H9 (cell line): ENCODE data around the gene HIVEP1. TPM values are rescaled to one million over a fixed set of nuclear protein-coding genes. Genes with fewer than 3 reads are reported as not detected.

ENCODE experiments used
- DNase-seq: peaks from one replicate; pipeline ENCODE4 v3.0.0-alpha.2; 2017
- H2AFZ ChIP-seq: one replicate; pipeline ENCODE4 v1.6.1; 2013; ENCODE audit warnings: mild to moderate bottlenecking, low read length, control low read depth, moderate library complexity
- H2AK5ac ChIP-seq: 2 replicates; pipeline ENCODE4 v1.6.1; 2013; ENCODE audit warnings: low read length, control low read depth, mixed read lengths; ENCODE audit not compliant: insufficient read length
- H2BK120ac ChIP-seq: one replicate; pipeline ENCODE4 v1.6.1; 2013; ENCODE audit warnings: low read depth, mild to moderate bottlenecking, low read length, control low read depth, inconsistent platforms; ENCODE audit not compliant: poor library complexity, severe bottlenecking
- H2BK12ac ChIP-seq: 2 replicates; pipeline ENCODE4 v1.6.1; 2013; ENCODE audit warnings: low read length, control low read depth, mixed read lengths, low read depth; ENCODE audit not compliant: insufficient read length
- H2BK15ac ChIP-seq: 2 replicates; pipeline ENCODE4 v1.6.1; 2013; ENCODE audit warnings: low read depth, low read length, control low read depth
- H2BK20ac ChIP-seq: one replicate; pipeline ENCODE4 v1.6.1; 2013; ENCODE audit warnings: low read depth, mild to moderate bottlenecking, low read length, control low read depth, inconsistent platforms; ENCODE audit not compliant: poor library complexity, severe bottlenecking
- H2BK5ac ChIP-seq: 2 replicates; pipeline ENCODE4 v1.6.1; 2013; ENCODE audit warnings: low read length, control low read depth, mixed read lengths; ENCODE audit not compliant: insufficient read length
- H3K14ac ChIP-seq: 2 replicates; pipeline ENCODE4 v1.6.1; 2013; ENCODE audit warnings: low read length, control low read depth; ENCODE audit not compliant: insufficient read depth
- H3K18ac ChIP-seq: 2 replicates; pipeline ENCODE4 v1.6.1; 2013; ENCODE audit warnings: low read depth, mild to moderate bottlenecking, mixed read lengths, low read length, control low read depth; ENCODE audit not compliant: insufficient read length
- H3K23ac ChIP-seq: 2 replicates; pipeline ENCODE4 v1.6.1; 2013; ENCODE audit warnings: low read length, control low read depth, mixed read lengths, low read depth; ENCODE audit not compliant: insufficient read length
- H3K23me2 ChIP-seq: 2 replicates; pipeline ENCODE4 v1.6.1; 2013; ENCODE audit warnings: low read depth, mild to moderate bottlenecking, mixed read lengths, low read length, control low read depth; ENCODE audit not compliant: insufficient read length, poor library complexity, severe bottlenecking
- H3K27ac ChIP-seq: 2 replicates; pipeline ENCODE4 v1.5.1; 2013; ENCODE audit warnings: low read length, control low read depth, mixed read lengths, low read depth; ENCODE audit not compliant: insufficient read length
- H3K27me3 ChIP-seq: 2 replicates; pipeline ENCODE4 v1.6.1; 2013; ENCODE audit warnings: low read length, control low read depth, inconsistent platforms; ENCODE audit not compliant: insufficient read depth
- H3K4ac ChIP-seq: 2 replicates; pipeline ENCODE4 v1.6.1; 2013; ENCODE audit warnings: low read depth, mild to moderate bottlenecking, control low read depth, inconsistent platforms, low read length, moderate library complexity
- H3K4me1 ChIP-seq: 2 replicates; pipeline ENCODE4 v1.6.1; 2013; ENCODE audit warnings: low read length, control low read depth, inconsistent platforms; ENCODE audit not compliant: insufficient read depth
- H3K4me2 ChIP-seq: 2 replicates; pipeline ENCODE4 v1.6.1; 2013; ENCODE audit warnings: low read length, control low read depth, mixed read lengths; ENCODE audit not compliant: insufficient read length, insufficient read depth
- H3K56ac ChIP-seq: 2 replicates; pipeline ENCODE4 v1.6.1; 2013; ENCODE audit warnings: low read depth, mild to moderate bottlenecking, mixed read lengths, low read length, control low read depth; ENCODE audit not compliant: insufficient read length
- H3K79me1 ChIP-seq: 2 replicates; pipeline ENCODE4 v1.6.1; 2013; ENCODE audit warnings: low read depth, mild to moderate bottlenecking, moderate library complexity, low read length, control low read depth, inconsistent platforms; ENCODE audit not compliant: insufficient read depth, poor library complexity, severe bottlenecking
- H3K79me2 ChIP-seq: 2 replicates; pipeline ENCODE4 v1.6.1; 2013; ENCODE audit warnings: low read length, control low read depth, inconsistent platforms; ENCODE audit not compliant: insufficient read depth
- H3K9ac ChIP-seq: 2 replicates; pipeline ENCODE4 v1.6.1; 2013; ENCODE audit warnings: low read length, control low read depth, mixed read lengths; ENCODE audit not compliant: insufficient read length; ENCODE audit errors: extremely low read depth
- H3K9me3 ChIP-seq: one replicate; pipeline ENCODE4 v1.6.1; 2013; ENCODE audit warnings: low read depth, low read length, inconsistent platforms; ENCODE audit not compliant: control insufficient read depth
- H3T11ph ChIP-seq: one replicate; pipeline ENCODE4 v1.6.1; 2013; ENCODE audit warnings: mild to moderate bottlenecking, low read length, control low read depth, inconsistent platforms
- H4K20me1 ChIP-seq: one replicate; pipeline ENCODE4 v1.6.1; 2013; ENCODE audit not compliant: control insufficient read depth, insufficient read length, insufficient read depth
- H4K5ac ChIP-seq: 2 replicates; pipeline ENCODE4 v1.6.1; 2013; ENCODE audit warnings: low read depth, mild to moderate bottlenecking, mixed read lengths, low read length, control low read depth; ENCODE audit not compliant: insufficient read length
- H4K8ac ChIP-seq: replicated peaks from 2 replicates; pipeline ENCODE4 v1.6.1; 2013; ENCODE audit warnings: low read length, control low read depth, mixed read lengths, low read depth; ENCODE audit not compliant: insufficient read length
- H4K91ac ChIP-seq: 2 replicates; pipeline ENCODE4 v1.6.1; 2013; ENCODE audit warnings: low read depth, mild to moderate bottlenecking, moderate library complexity, mixed read lengths, low read length, control low read depth; ENCODE audit not compliant: insufficient read length
- H3K27ac Mint-ChIP-seq, 3 experiments: 2 replicates in 2 of 3; 3 replicates in 1 of 3; pipeline ENCODE4 v1.8.0; 2020 to 2021; ENCODE audit warnings: mixed read lengths in 3 of 3, mild to moderate bottlenecking in 1 of 3, moderate library complexity in 1 of 3
- H3K27me3 Mint-ChIP-seq: 2 replicates; pipeline ENCODE4 v1.8.0; 2021; ENCODE audit warnings: low read depth, mild to moderate bottlenecking, moderate library complexity, mixed read lengths
- H3K36me3 Mint-ChIP-seq, 3 experiments: 2 replicates in 2 of 3; 3 replicates in 1 of 3; pipeline ENCODE4 v1.8.0; 2020 to 2021; ENCODE audit warnings: low read depth in 3 of 3, mixed read lengths in 3 of 3; ENCODE audit not compliant: insufficient read depth in 1 of 3
- H3K4me1 Mint-ChIP-seq, 2 experiments: 2 replicates each; pipeline ENCODE4 v1.8.0; 2020; ENCODE audit warnings: mixed read lengths in 2 of 2
- H3K4me3 Mint-ChIP-seq, 2 experiments: 2 replicates in 1 of 2; 3 replicates in 1 of 2; pipeline ENCODE4 v1.8.0; 2020 to 2021; ENCODE audit warnings: mild to moderate bottlenecking in 2 of 2, mixed read lengths in 2 of 2, moderate library complexity in 1 of 2
- H3K9me3 Mint-ChIP-seq, 2 experiments: 2 replicates in 1 of 2; 3 replicates in 1 of 2; pipeline ENCODE4 v1.8.0; 2020; ENCODE audit warnings: mild to moderate bottlenecking in 2 of 2, mixed read lengths in 2 of 2, moderate library complexity in 1 of 2
- WGBS: extraction: QIAGEN DNeasy Blood & Tissue Kit; methylation state at CpG from one replicate; pipeline ENCODE4 v1.1.7; 2013; ENCODE audit warnings: missing lambda C conversion rate, low lambda C conversion rate, mixed read lengths; ENCODE audit not compliant: insufficient read length; ENCODE audit errors: extremely low coverage; 5-methylcytosine and 5-hydroxymethylcytosine counted together
- total RNA-seq: library from RNA; stranded (reverse); gene quantifications from 2 replicates; pipeline ENCODE4 v1.2.1, GENCODE V29; 2021
- TF ChIP-seq, protein P1 (sequence below): fragments of 200-600 bp; sonication (generic); conservative IDR thresholded peaks from 3 replicates; pipeline ENCODE4 v1.8.0; 2021; ENCODE audit warnings: antibody characterized with exemption, mild to moderate bottlenecking

The HIVEP1 gene
- total RNA-seq, 1 experiment from 2014 or later, result 44.2 TPM

GRCh38 chr6:11978169-11978987, 33.7 kb upstream of the HIVEP1 start:
- Histone ChIP-seq H2BK15ac (no peak overlapping the region), H3K18ac (no peak overlapping the region), H2BK120ac (no peak overlapping the region), H3K79me2 (no peaks in the 10 kb centered on the region), H3K4me1 (peaks cover 2% of the 10 kb centered on the region; the same call in 1 of the 2 replicates), H3K79me1 (no peaks in the 10 kb centered on the region), H3K14ac (no peak overlapping the region), H3K23ac (no peak overlapping the region), H2AK5ac (no peak overlapping the region), H3K23me2 (no peaks in the 10 kb centered on the region), H3K56ac (no peak overlapping the region), H4K8ac (no peak overlapping the region), H3K9me3 (no peaks in the 10 kb centered on the region), H2AFZ (no peak overlapping the region), H3K4me2 (no peak overlapping the region), H2BK12ac (no peak overlapping the region), H4K5ac (no peak overlapping the region), H3K4ac (no peak overlapping the region), H3K9ac (no peak overlapping the region), H2BK20ac (no peak overlapping the region), H3T11ph (no peak overlapping the region), H4K91ac (no peak overlapping the region), H3K27ac (no peak overlapping the region), H3K27me3 (no peaks in the 10 kb centered on the region), H4K20me1 (no peaks in the 10 kb centered on the region), H2BK5ac (no peak overlapping the region)
- Mint-ChIP-seq H3K9me3 (no peaks in the 10 kb centered on the region), H3K4me3 (no peak overlapping the region), H3K36me3 (peaks cover 0 to 1% (median 0%) of the 10 kb centered on the region in 3 experiments; a peak in 1 of 7 replicates), H3K4me1 (peaks cover 19 to 23% of the 10 kb centered on the region in 2 experiments), H3K27me3 (no peaks in the 10 kb centered on the region), H3K27ac (no peak overlapping the region)
- no peak for DNase-seq
- no CpG with 5 or more reads among the region's 1 CpG for WGBS
- TF ChIP-seq, protein P1, sequence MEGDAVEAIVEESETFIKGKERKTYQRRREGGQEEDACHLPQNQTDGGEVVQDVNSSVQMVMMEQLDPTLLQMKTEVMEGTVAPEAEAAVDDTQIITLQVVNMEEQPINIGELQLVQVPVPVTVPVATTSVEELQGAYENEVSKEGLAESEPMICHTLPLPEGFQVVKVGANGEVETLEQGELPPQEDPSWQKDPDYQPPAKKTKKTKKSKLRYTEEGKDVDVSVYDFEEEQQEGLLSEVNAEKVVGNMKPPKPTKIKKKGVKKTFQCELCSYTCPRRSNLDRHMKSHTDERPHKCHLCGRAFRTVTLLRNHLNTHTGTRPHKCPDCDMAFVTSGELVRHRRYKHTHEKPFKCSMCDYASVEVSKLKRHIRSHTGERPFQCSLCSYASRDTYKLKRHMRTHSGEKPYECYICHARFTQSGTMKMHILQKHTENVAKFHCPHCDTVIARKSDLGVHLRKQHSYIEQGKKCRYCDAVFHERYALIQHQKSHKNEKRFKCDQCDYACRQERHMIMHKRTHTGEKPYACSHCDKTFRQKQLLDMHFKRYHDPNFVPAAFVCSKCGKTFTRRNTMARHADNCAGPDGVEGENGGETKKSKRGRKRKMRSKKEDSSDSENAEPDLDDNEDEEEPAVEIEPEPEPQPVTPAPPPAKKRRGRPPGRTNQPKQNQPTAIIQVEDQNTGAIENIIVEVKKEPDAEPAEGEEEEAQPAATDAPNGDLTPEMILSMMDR, result no peak
